Glomerular visceral epithelial cell (primary cell): ENCODE results near the gene OSTM1.
"Not testable (repeated sequence)": the region's sequence is repeated elsewhere in the genome, so short reads cannot be mapped to it uniquely, and the experiment has no call there.

Source experiments
- DNase-seq: peaks from one replicate; pipeline ENCODE4 v3.0.0-alpha.2; 2016; ENCODE audit errors: extremely low spot score

OSTM1 gene

GRCh38 chr6:108020472-108021116 lies 53.9 kb downstream of the OSTM1 start:
- no peak for DNase-seq

GRCh38 chr6:108016283-108016682 lies 58.3 kb downstream of the OSTM1 start:
- not testable (repeated sequence) for DNase-seq

- DNase-seq: no peak
Observed at GRCh38 chr6:108013787-108014439, 60.6 kb downstream of the OSTM1 start.

GRCh38 chr6:108009894-108010293 lies 64.6 kb downstream of the OSTM1 start:
- DNase-seq: no peak

- not testable (repeated sequence) for DNase-seq
Observed at GRCh38 chr6:108009258-108009657, 65.3 kb downstream of the OSTM1 start.

GRCh38 chr6:108008363-108008762 lies 66.2 kb downstream of the OSTM1 start:
- no peak for DNase-seq

- no peak for DNase-seq
Observed at GRCh38 chr6:108005961-108006360, 68.6 kb downstream of the OSTM1 start.

- no peak for DNase-seq
Observed at GRCh38 chr6:108004861-108005260, 69.7 kb downstream of the OSTM1 start.

- DNase-seq: peak; percentile 38
Observed at GRCh38 chr6:108002365-108003221, 71.9 kb downstream of the OSTM1 start.

GRCh38 chr6:108001696-108002231 lies 72.8 kb downstream of the OSTM1 start:
- DNase-seq: no peak

- not testable (repeated sequence) for DNase-seq
Observed at GRCh38 chr6:108000259-108000658, 74.3 kb downstream of the OSTM1 start.

GRCh38 chr6:107999341-107999740 lies 75.2 kb downstream of the OSTM1 start:
- no peak for DNase-seq

- DNase-seq: no peak
Observed at GRCh38 chr6:107991772-107992550, 82.6 kb downstream of the OSTM1 start.
